SK-N-DZ (cell line): ENCODE data around the gene TMEM39B. TPM values are rescaled to one million over a fixed set of nuclear protein-coding genes. Genes with fewer than 3 reads are reported as not detected.
A peak's percentile ranks its signal among the peaks of the same experiment; 100 is the strongest.
"Not testable (repeated sequence)": the region's sequence is repeated elsewhere in the genome, so short reads cannot be mapped to it uniquely, and the experiment has no call there.

Experiments used
- DNase-seq: peaks from one replicate; pipeline ENCODE4 v3.0.0-alpha.2; 2015; ENCODE audit warnings: low spot score
- polyA plus RNA-seq, 2 experiments: library from polyadenylated mRNA; depleted of rRNA; stranded (reverse); fragments of >200 nt; gene quantifications; 2 replicates each; pipeline ENCODE4 v1.2.3, GENCODE V29; 2014

The TMEM39B gene
- polyA plus RNA-seq (2014; cell fraction: cytosol; rRNA removed), result 6.7 and 9.1 TPM in 2 replicates
- 11.0 and 11.9 TPM in 2 replicates for polyA plus RNA-seq (2014; cell fraction: nucleus; rRNA removed)

DNA sequence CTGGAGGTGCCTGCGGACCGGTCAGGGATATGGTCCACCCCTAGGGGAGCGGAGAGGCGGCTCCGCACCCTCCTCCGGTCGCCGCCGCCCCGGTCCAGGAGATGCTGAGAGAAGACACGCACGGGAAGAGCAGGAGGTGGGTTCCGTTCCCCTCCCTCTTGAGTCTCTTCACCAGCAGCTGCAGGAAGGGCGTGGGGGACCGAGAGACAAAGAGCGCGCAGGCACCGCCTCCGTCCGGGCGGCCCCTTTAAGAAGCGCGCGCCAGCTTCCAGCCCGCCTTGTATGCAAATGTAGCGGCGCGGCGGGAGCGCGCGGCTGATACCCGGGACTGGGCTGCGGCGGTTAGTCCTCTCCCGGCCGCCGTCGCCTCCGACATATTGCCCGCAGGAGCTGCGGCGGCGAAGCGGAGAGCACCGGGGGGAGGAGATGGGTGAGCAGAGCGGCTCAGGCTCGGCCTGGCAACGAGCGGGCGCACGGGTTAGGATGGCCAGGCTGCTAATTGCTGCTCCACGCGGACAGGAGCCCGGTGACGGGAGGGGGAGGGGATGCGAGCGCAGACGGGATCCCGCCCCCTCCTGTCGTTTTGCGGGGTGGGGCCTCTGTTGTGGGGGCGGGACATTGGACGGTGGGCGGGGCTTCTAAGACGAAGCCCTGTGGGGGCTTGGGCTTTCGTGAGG is at the start of gene TMEM39B:
Gene TMEM39B, plus strand, starts transcription at position 318 of the 677 bp plus-strand sequence. Its CDS starts 109 bp downstream, at position 427.
- peak; percentile 96 for DNase-seq

DNA sequence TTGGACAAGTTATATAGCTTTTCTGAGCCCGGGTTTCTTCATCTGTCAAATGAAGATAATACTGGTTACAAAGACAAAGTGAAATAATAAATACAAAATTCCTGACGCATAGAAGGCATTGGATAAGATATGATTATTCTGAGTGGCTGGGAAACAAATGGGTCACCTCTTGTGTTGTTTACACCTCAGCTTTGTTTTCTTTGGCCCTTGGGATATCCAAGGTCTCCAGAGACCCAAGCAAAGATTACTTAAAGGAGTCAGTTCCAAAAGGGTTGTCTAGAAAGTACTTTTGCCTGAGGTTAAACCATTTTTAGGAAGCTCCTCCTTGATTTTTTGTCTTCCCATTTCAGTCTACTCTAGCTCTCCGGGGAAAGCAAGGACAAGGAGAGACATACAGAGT is 49.4 kb upstream of the TMEM39B start:
- DNase-seq, result no peak

DNA sequence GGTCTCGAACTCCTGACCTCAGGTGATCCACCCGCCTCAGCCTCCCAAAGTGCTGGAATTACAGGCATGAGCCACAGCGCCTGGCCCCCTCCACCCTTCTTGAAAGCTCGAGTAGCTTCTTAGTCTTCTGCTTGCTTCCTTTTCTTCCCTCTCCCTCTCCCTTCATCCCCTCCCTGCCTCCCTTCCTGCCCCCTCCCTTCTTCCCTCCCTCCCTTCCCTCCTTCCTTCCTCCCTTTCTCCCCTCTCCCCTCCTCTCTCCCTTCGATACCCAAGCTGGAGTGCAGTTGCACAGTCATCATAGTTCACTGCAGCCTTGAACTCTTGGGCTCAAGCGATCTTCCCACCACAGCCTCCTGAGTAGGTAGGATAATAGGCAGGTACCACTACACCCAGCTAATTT is 47.2 kb upstream of the TMEM39B start:
- DNase-seq, result no peak

DNA sequence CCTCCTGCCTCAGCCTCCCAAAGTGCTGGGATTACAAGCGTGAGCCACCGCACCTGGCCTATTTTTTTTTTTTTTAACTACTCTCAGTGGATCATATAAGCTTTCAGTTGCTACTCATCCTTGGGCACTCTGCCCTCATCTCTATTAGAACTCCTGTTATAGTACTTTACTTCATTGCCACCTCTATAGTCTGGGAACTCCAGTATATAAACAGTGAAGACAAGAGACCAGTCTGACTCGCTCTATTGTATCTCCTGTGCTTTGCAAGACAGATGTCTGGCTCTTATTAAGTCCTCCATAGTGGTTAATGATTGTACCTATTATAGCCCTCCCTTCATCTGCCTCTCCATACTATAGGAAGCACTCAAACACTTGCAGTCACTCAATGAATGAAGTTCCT is 44.0 kb upstream of the TMEM39B start:
- DNase-seq, result no peak

DNA sequence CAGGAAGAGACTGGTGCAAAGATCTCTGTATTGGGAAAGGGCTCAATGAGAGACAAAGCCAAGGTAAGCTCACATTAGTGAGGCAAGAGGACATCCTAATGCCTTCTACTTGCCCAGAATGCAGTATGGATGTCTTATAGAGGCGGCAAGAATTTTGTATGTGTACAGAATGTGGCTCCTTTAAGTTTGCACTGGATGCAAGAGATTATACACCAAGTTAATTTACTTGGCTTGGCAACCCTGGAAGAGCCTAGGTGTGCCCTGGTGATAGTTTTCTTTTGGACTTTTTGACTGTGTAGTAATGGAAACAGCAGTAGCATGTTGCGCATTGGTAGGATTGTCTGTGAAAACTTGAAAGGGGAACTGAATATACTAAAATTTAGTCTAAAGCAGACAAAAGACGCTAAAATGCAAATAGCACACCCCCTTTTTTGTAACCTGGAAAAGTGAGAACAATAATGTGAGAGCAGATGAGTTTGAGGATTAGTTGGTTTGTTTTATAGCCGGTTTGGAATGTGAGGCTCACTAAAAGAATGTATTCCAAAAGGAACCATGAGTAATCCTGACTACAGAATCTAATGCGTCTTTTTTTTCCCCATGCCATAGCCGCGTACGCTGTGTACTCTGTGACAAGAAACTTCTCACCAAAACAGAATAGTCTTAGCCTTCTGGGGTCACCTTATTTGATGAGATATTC is 41.0 kb upstream of the TMEM39B start:
- DNase-seq, result no peak

DNA sequence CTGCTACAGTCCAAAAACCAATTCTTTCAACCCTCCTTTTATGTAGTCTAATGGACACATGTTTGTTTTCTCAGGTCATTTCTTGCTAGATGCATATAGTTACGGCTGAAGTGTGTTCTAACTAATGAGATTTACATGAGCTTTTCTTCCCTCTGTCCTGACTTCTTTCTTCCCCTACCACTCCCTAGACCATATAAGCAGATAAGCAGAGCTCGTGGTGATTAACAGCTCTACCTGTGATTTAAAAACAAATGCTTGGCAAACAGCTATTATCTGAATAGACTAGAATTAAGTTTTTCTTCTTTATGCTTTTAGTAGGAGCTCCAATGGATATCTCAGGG is 40.5 kb upstream of the TMEM39B start:
- DNase-seq, result no peak

DNA sequence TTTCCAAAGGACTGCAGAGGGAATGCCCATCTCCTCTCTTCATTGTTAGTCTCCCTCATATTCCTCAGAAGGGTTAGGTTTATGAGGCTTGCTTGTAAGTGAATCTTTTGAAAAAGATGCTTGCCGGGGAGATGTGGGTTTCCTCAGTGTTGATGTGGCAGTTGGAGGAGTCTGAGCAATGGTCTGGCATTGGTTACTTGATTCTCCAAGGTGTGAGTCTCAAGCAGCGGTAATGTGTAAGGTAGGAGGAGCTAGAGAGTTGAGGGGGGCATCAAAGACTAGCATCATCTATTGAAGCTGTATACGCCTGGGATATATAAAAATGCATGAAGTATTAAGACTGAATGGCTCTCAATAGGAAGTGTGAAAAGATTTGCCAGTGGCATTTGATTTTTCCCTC is 37.6 kb upstream of the TMEM39B start:
- no peak for DNase-seq

DNA sequence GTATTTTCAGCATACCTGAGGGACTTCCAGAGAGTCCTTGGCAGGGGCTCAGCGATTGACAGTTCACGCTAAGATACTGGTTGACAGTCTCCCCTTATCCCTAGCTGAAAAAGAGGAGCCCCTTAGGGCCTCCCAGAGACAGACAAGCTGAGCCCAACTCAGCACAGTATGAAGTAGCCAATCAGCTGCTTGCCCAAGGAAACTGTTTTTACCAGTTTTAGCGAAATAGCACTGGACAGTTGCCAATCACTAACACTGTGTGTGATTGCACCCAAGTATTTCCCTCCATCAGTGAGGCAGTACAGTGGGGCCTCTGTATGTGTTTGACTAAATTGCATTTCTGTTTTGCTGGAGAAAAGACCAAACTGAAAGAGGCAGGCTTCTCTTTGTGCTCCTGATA is 32.0 kb upstream of the TMEM39B start:
- no peak for DNase-seq

DNA sequence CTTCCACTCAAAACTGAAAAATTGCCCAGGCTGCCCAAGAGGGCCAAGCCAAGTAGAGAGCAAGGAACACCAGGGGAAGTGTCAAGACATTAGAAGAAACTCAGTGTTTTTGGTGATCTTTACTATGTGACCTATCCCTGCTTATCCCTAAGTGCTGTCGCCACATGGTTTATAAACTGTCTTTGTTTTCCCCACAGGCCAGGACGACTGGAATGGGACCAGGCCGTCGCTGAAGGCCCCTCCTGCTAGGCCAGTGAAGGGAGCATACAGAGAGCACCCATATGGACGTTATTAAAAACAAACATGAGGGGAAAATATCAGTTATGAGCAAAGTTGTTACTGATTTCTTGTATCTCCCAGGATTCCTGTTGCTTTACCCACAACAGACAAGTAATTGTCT is 30.4 kb upstream of the TMEM39B start:
- DNase-seq, result no peak

DNA sequence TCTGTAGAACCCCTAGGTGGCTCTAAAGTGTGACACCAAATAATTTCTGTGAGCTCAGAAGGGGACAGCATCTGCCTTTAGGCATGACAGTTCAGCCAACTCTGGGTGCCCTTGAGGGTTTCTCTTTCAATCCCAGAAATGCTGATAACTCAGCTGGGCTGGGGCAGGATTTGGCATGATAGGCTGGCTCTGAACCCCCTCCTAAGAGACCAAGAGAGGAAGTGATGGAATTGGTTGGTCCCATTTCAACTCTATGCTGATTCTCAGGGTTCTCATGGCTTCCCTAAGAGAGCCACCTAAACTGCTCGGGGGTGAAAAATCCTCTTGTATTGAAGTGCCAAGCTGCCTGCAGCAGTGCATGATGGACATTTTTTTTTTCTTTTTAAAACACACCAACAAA is 28.5 kb upstream of the TMEM39B start:
- DNase-seq, result no peak

DNA sequence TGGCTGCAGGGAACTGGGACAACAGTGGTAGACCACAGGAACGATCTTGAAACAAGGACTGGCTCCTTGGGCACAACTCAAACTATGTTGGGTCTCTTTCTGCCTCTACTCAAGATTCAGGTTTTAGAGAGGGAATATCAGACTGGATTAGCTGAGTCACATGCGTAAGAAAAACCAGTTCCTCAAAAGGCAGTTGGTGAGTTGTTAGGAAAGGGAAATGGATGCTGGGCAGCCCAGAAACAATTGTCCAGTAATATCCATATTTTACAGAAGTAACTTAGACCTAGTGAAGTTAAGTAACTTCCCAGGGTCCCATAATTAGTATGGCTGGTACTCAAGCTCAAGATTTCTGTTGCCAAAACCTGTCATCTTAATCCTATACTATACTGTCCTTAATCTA is 27.0 kb upstream of the TMEM39B start:
- no peak for DNase-seq

DNA sequence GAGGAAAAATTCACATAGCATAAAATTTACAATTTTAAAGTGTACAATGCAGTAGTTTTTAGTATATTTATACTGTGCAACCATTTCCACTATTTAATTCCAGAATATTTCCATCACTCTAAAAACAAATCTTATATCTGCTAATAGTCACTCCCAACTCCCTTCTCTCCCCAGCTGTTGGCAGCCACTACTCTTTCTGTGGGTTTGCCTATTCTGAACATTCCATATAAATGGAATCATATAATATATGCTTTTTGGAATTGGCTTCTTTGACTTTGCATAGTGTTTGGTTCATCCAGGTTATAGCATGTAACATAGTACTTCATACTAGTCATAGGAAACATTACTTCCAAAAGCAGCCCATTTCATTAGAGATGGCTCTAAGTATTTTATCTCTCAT is 25.0 kb upstream of the TMEM39B start:
- no peak for DNase-seq

DNA sequence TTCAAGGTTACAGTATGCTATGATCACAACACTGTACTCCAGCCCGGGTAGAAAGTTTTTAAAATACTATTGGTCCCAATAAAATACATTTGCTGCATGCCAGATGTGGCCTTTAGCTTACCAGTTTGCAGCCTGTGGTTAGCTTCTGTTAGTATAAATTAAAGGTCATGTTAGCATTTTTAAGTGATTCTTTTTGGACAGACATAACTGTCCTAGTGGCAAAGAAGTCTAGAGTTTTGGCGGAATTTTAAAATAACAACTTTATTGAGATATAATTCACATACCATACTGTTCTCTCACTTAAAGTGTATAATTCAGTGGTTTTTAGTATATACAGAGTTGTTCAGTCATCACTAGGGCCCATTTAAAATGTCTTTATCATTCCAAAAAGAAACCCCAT is 24.3 kb upstream of the TMEM39B start:
- DNase-seq, result no peak

DNA sequence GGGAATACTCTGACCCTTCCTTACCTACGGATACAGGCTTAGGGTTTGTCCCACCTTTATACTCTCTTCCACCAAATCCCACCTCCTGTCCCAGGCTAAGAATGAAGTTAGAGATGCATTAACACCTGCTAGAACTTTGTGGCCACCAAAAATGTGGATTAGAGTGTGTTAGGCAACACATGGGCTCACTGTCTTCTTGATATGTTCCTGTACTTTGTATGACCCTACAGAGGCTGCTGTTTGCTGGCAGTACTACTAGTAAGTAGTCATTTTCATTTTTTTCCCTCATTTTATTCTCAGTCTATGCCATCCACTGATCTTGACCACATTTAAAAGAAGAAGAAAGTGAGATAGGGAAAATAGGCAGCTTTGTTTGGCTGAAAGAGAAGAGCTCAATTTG is 21.0 kb upstream of the TMEM39B start:
- no peak for DNase-seq

DNA sequence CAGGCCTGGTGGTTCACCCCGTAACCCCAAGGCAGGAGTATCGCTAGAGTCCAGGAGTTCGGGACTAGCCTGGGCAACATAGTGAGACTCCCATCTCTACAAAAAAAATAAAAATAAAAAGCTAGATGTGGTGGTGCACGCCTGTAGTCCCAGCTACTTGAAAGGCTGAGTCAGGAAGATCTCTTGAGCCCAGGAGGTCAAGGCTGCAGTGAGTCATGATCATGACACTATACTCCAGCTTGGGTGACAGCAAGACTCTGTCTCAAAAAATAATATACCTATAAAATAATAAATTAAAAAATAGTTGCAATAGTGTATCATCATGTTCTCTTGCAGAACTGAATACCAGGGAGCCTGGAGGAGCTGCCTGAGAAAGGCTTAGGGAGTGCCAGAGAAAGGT is 19.9 kb upstream of the TMEM39B start:
- no peak for DNase-seq

DNA sequence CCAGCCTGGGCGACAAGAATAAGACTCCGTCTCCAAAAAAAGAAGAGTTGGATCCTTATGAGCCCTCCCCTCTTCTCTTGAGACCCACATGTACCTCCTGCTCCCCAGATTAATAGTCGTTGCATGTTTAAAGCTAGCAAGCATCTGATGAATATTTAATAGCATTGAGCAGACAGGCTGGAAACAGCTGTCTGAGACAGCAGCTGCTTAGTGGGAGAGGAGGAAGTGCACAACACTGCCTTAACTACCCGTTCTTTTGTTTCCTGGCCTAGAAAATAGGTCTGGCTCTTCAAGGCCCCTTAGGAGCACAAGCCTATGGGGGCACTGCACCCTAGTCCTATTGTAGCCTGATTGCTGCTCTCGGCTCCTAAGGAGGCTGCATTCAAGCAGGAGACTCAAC is 17.3 kb upstream of the TMEM39B start:
- DNase-seq, result no peak

DNA sequence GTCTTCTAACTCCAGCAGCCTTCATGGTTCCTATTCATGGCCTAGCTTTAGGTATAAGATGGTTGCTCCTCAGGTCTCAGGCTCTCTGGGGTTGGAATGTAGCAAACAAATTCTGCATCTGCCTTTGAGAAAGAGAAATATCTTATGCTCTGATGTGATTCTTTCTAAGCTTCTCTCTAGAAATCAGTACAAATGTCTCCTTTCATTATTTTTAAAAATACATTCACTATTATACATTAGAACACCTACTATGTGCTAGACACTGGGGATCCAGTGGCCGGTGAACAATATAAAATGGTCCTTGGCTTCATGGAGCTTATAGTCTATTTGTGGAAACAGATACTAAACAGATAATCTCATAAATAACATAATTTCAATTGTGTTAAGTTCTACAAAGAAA is 16.1 kb upstream of the TMEM39B start:
- no peak for DNase-seq

DNA sequence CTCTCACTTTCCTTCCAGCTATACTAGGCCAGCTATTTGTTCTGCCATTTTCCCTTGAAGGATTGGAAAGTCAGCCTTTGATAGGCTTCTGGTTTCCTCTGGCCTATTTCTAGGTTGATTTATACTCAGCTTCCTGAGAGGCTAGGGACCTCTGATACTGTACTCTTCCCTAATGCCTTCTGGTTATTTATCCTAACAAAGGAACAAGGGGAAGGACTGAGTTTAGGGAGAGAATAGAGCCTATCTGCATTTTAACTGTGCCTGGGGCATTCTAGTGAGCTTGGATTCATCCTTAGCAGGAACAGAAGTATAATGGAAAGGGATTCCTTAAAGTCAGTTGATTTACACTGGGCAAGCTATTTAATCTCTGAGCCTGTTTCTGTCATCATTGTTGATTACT is 11.8 kb upstream of the TMEM39B start:
- no peak for DNase-seq

DNA sequence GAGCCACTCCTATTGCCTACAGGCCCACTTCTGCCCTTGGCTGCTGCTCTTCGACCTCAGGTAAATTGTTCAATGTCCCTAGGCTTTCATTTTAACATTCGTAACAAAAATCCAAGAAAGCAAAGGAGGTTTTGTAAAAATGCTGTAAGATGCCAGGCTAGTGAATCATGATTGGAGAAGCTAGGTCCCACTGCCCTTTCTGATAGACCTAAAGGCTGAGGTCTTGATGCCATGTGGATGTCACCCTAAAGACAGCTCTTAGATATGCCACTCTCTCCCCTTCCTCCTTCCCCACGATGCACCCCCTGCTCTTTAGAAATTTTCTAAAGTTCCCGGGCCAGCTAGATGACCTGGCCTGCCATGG is 9.9 kb upstream of the TMEM39B start:
- no peak for DNase-seq

DNA sequence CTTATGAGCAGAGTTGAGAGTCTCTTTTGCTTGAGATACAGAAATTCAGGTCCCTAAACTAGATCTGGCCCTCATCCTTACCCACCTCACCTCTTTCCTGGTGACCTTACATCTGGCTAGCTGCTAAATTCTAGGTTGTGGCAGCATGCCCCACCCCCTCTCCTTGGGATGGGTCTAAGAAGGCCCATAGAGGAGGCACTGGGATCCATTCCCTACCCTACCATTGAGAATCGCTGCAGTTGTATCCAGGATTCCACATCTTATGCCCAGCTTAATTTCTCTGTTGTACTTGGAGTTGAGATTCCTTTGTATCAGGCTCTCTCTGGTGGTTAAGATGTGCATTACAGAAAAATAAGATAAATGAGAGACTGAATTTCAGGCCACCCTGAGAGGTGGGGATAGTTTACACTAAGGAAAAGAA is 9.5 kb upstream of the TMEM39B start:
- DNase-seq, result peak; percentile 46

DNA sequence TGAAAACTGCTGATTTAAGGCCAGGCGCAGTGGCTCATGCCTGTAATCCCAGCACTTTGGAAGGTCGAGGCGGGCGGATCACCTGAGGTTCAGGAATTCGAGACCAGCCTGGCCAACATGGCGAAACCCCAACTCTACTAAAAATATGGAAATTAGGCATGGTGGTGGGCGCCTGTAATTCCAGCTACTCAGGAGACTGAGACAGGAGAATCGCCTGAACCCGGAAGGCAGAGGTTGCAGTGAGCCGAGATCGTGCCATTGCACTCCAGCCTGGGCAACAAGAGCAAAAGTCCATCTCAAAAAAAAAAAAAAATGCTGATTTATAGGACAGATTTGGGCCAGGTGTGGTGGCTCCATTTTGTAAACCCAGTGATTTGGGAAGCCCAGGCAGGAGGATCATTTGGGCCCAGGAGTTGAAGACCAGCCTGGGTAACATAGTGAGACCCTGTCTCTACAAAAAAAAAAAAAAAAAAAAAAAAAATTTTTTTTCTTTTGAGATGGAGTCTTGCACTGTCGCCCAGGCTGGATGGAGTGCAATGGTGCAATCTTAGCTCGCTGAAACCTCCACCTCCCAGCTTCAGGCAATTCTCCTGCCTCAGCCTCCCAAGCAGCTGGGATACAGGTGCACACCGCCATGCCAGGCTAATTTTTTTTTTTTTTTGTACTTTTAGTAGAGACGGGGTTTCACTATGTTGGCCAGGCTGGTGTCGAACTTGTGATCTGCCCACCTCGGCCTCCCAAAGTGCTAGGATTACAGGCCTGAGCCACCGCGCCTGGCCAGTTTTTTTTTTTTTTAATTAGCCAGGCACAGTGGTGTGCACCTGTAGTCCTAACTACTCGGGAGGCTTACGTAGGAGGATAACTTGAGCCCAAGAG is 6.9 kb upstream of the TMEM39B start:
- not testable (repeated sequence) for DNase-seq

DNA sequence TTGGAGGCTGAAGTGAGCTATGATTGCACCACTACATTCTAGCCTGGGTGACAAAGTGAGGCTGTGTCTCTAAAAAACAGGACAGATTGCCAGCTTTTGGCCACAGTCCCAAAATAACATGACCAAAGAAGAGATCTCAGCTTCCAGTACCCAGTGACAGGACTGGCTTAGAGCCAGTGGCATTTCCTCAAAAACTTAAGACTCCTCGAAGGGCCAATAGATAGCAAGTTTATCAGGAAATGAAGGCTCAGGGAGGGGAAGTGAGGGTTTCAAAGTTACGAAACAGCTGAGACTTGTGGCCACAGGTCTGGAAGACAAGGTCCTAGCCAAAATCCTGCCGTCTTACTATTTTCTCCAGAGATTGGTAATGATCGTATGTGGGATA is 6.3 kb upstream of the TMEM39B start:
- DNase-seq, result no peak
